GM23248 (cell line): ENCODE results near the gene NNT.

ENCODE experiments used
- EZH2 ChIP-seq: fragments of 200-600 bp; sonication (generic); IDR thresholded peaks from 2 replicates; pipeline ENCODE4 v1.6.1; 2018; ENCODE audit warnings: antibody characterized with exemption, mild to moderate bottlenecking; ENCODE audit not compliant: insufficient read depth, poor library complexity, severe bottlenecking
- EZH2phosphoT487 ChIP-seq: fragments of 200-600 bp; sonication (generic); IDR thresholded peaks from 2 replicates; pipeline ENCODE4 v1.6.1; 2018; ENCODE audit warnings: antibody characterized with exemption, moderate library complexity, mild to moderate bottlenecking, low read depth; ENCODE audit not compliant: insufficient read depth

- TF ChIP-seq EZH2 (no peak), EZH2phosphoT487 (no peak)
These were observed 1.3 kb upstream of the NNT start for GRCh38 chr5:43601454-43602260.
